ENCODE measurements around the gene GPX4.
A peak's percentile ranks its signal among the peaks of the same experiment; 100 is the strongest.

GPX4 gene

GRCh38 chr19:1104311-1105007 lies 665 bp downstream of the GPX4 start:
- Histone ChIP-seq H3K4me3 (ENCODE audit: low read depth, low read length) (peak overlapping the region; percentile 64), H3K36me3 (peaks cover 26% of the 10 kb centered on the region), H3K4me1 (no peaks in the 10 kb centered on the region), H3K9me3 (no peaks in the 10 kb centered on the region), H3K27me3 (no peaks in the 10 kb centered on the region)
- TF ChIP-seq, protein P1, sequence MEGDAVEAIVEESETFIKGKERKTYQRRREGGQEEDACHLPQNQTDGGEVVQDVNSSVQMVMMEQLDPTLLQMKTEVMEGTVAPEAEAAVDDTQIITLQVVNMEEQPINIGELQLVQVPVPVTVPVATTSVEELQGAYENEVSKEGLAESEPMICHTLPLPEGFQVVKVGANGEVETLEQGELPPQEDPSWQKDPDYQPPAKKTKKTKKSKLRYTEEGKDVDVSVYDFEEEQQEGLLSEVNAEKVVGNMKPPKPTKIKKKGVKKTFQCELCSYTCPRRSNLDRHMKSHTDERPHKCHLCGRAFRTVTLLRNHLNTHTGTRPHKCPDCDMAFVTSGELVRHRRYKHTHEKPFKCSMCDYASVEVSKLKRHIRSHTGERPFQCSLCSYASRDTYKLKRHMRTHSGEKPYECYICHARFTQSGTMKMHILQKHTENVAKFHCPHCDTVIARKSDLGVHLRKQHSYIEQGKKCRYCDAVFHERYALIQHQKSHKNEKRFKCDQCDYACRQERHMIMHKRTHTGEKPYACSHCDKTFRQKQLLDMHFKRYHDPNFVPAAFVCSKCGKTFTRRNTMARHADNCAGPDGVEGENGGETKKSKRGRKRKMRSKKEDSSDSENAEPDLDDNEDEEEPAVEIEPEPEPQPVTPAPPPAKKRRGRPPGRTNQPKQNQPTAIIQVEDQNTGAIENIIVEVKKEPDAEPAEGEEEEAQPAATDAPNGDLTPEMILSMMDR (IDR thresholded peaks at IDR 0.05; ENCODE audit: low read depth, low read length): no peak
- peak; percentile 81 for DNase-seq

DNA sequence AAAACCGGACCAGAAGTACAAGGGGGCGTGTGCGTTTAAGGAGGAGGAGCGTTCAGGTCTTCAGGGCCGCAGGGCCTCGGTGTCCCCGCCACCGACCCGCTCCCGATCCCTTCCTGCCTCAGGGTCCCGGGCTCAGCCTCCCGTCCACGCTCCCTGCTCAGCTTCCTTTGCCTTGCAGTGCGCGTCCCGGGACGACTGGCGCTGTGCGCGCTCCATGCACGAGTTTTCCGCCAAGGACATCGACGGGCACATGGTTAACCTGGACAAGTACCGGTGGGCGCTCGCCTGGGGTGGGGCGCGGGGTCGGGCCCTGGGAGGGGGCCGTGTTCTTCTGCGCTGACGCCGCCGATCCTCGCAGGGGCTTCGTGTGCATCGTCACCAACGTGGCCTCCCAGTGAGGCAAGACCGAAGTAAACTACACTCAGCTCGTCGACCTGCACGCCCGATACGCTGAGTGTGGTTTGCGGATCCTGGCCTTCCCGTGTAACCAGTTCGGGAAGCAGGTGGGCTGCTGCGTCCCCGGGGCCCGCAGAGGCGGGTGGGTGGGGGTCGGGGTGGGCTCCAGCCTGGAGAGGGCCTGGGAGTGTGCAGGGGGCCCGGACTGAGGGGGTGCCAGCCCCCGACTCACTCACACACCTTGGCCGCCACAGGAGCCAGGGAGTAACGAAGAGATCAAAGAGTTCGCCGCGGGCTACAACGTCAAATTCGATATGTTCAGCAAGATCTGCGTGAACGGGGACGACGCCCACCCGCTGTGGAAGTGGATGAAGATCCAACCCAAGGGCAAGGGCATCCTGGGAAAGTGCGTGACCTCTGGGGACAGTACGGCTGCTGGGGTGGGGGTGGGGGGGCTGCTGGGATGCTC lies 1.4 kb downstream of the GPX4 start:
- Histone ChIP-seq H3K4me3 (ENCODE audit: low read depth, low read length) (peak overlapping the region; percentile 64), H3K9me3 (no peaks in the 10 kb centered on the region), H3K36me3 (peaks cover 26% of the 10 kb centered on the region), H3K4me1 (no peaks in the 10 kb centered on the region), H3K27me3 (no peaks in the 10 kb centered on the region)
- TF ChIP-seq, protein P1 (IDR thresholded peaks at IDR 0.05; ENCODE audit: low read depth, low read length): no peak
- peak; percentile 51 for DNase-seq

GRCh38 chr19:1105873-1106840 lies 2.4 kb downstream of the GPX4 start:
- DNase-seq: no peak
- Histone ChIP-seq H3K4me1 (no peaks in the 10 kb centered on the region), H3K4me3 (ENCODE audit: low read depth, low read length) (no peak overlapping the region), H3K36me3 (peaks cover 29% of the 10 kb centered on the region), H3K9me3 (no peaks in the 10 kb centered on the region), H3K27me3 (no peaks in the 10 kb centered on the region)
- TF ChIP-seq, protein P1 (IDR thresholded peaks at IDR 0.05; ENCODE audit: low read depth, low read length): no peak

GRCh38 chr19:1106841-1107660 lies 3.3 kb downstream of the GPX4 start:
- TF ChIP-seq, protein P1 (IDR thresholded peaks at IDR 0.05; ENCODE audit: low read depth, low read length): no peak
- H3K27me3 ChIP-seq: no peaks in the 10 kb centered on the region
- H3K9me3 ChIP-seq: no peaks in the 10 kb centered on the region
- DNase-seq: no peak
- H3K36me3 ChIP-seq: peaks cover 29% of the 10 kb centered on the region
- no peak overlapping the region for H3K4me3 ChIP-seq (ENCODE audit: low read depth, low read length)
- 0 out of 2 replicates have a peak, but pooled peaks cover 2% of the 10 kb centered on the region for H3K4me1 ChIP-seq

DNA sequence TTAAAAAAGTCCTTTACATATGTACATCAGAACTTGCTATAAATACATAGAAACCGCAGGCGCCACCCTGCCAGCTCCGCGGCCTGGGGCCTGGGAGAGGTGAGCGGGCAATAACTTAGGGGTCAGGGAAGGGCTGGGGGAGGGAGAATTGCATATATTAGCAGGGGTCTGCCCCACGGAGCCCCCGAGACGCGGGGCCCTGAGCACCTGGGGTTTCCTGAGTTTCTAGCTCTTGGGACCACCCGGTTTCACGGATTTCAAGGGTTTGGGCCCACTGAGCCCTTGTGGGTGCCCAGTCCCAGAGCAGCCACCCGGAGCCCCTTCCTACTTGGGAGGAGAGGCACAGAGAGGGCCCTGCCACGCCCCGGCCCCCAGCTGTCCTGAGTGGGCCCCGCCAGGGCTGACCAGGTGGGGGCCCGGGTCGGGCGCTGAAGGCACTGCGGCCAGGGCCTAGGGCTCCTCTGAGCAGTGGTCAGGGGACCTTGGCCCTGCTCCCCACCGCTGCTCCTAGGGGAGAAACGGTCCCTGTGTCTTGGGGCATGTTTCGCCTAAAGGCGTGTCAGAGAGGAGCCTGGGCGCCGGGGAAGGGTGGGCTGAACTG lies 4.0 kb downstream of the GPX4 start:
- peaks cover 33% of the 10 kb centered on the region for H3K36me3 ChIP-seq
- TF ChIP-seq, protein P1 (IDR thresholded peaks at IDR 0.05; ENCODE audit: low read depth, low read length): no peak
- H3K4me3 ChIP-seq (ENCODE audit: low read depth, low read length): no peak overlapping the region
- peaks cover 6% of the 10 kb centered on the region for H3K4me1 ChIP-seq
- H3K27me3 ChIP-seq: no peaks in the 10 kb centered on the region
- H3K9me3 ChIP-seq: no peaks in the 10 kb centered on the region
- no peak for DNase-seq
